GM13977 (cell line): ENCODE data around the gene HNRNPL.

ENCODE experiments used
- DNase-seq: peaks from one replicate; pipeline ENCODE4 v3.0.0; 2012; ENCODE audit warnings: low spot score
- CTCF ChIP-seq: IDR thresholded peaks from 2 replicates; pipeline ENCODE4 v1.5.1; 2012; ENCODE audit warnings: mild to moderate bottlenecking, control low read depth; ENCODE audit not compliant: insufficient read depth; ENCODE audit errors: extremely low read depth, missing control alignments
- in situ Hi-C: fragments of 300-500 bp; cut with MboI; formaldehyde crosslinking; loops from one replicate; pipeline ENCODE4 v1.12.0; 2022; ENCODE audit warnings: low sequenced_read_pairs, low pct_unique_long_range_greater_than_20kb, mixed read lengths, inconsistent platforms; ENCODE audit not compliant: unreplicated experiment

HNRNPL gene

DNA sequence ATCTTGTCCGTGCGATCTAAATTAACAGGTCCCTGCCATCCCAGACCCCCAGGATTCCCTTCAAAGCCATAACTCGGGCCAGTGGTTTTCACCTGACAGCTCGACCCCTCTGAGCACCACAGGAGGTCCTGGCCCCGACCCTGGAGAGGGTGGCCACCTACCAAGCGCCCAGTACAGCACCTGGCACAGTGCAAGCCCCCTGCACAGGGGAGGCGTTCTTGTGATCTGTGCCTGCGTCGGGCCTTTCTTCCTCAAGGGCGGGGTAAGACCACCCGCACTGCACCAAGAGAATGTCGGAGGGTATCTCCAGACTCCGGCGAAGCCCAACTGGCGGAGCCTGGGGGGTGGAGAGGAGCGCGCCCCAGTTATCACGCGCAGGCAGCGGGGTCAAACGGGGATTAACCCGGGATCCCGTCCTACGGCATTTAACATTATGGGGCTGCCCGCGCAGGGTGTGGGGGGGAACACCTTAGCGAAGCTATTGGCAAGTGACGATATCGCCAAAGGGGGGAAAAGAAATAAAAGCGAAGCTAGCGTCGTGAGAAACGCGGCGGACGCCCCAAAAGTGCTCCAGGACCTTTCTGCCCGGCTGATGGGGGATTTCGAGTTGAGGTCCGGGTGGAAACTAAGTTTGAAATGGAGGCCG lies 1.3 kb upstream of the HNRNPL start:
- in situ Hi-C loops = no loop called here
- no peak for TF ChIP-seq CTCF
- DNase-seq = no peak

DNA sequence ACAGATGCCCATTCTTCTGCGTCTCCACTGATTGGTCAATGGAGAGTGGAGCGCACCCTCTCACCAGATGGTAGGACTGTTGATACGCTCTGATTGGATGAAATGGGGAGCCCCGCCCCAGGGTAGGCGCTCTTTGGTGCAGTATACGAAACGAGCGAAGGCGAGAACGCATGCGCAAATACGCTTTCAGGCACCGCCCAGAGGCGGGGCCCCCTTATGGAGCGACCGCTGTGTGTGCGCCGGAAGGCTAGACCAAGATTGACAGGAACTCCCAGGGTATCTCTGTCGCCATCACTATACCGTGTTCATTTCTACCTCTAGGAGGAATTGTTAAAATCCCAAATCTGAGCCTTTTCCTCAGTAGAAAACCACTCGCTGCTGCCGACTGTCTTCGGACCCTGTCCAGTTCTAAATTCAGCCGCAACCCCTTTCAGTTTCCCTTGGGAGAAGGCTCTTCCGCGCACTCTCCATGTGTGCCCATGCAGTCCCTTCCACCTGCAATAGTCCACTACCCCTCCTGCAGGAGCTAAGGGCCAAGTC lies 720 bp upstream of the HNRNPL start:
- peak; percentile 97 for DNase-seq
- TF ChIP-seq CTCF = no peak
- in situ Hi-C loops = no loop called here

DNA sequence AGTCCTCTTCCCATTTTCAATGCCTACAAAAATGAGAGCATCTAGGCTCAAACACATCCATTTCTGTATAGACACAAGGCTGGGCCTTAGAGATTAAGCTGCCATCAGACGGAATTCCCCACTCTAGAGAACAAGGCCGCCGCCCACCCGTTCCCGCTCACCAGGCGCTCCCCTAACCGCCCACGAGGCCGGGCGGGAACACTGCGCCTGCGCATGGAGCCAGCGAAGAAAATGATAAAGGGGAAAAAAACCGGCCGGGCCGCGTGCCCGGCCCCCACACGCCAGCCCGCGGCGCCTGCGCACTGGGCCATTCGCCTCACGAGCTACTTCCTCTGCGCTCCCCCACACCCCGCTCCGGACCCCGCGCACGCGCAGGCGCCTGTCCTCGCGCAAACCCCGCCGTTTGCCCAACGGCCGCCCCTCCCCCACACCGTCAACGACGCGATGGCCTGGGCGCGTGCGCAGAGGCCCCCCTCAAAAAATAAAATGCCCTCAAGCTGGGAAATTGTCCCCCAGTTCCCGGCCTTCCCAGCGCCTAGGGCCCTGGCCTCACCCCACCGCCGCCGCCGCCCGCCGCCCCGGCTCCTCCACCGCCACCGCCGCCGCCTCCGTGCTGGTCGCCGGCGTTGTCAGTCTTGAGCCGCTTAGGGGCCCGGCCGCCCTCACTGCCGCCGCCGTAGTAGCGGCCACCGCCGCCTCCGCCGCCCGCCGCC lies 483 bp downstream of the HNRNPL start:
- peak; percentile 98 for DNase-seq
- no peak for TF ChIP-seq CTCF
- in situ Hi-C loops = no loop called here

GRCh38 chr19:38848299-38849146 lies 1.3 kb downstream of the HNRNPL start:
- no peak for DNase-seq
- in situ Hi-C loops = no loop called here
- TF ChIP-seq CTCF = no peak

GRCh38 chr19:38846097-38846496 lies 3.7 kb downstream of the HNRNPL start:
- in situ Hi-C loops = no loop called here
- no peak for TF ChIP-seq CTCF
- no peak for DNase-seq

- in situ Hi-C loops = no loop called here
- no peak for TF ChIP-seq CTCF
- DNase-seq = no peak
These were observed 4.3 kb downstream of the HNRNPL start for GRCh38 chr19:38845374-38846024.
